Astrocyte of the spinal cord (primary cell): Measurements from ENCODE around the gene DLGAP1.
A peak's percentile ranks its signal among the peaks of the same experiment; 100 is the strongest.
"Not testable (repeated sequence)": the region's sequence is repeated elsewhere in the genome, so short reads cannot be mapped to it uniquely, and the experiment has no call there.

Source experiments
- DNase-seq: peaks from one replicate; pipeline ENCODE4 v3.0.0; 2011; ENCODE audit warnings: low read depth, low spot score
- H3K4me3 ChIP-seq: 2 replicates; pipeline ENCODE4 v1.5.1; 2011; ENCODE audit warnings: low read depth, mild to moderate bottlenecking, low read length, moderate library complexity
- in situ Hi-C: cut with HindIII; loops from 2 replicates; pipeline ENCODE4 v1.10.0; 2017; ENCODE audit warnings: low sequenced_read_pairs
- TF ChIP-seq, protein P1 (sequence below): IDR thresholded peaks from 2 replicates; pipeline ENCODE4 v1.5.1; 2012; ENCODE audit warnings: low read depth, mild to moderate bottlenecking, low read length, inconsistent platforms

Gene DLGAP1

DNA sequence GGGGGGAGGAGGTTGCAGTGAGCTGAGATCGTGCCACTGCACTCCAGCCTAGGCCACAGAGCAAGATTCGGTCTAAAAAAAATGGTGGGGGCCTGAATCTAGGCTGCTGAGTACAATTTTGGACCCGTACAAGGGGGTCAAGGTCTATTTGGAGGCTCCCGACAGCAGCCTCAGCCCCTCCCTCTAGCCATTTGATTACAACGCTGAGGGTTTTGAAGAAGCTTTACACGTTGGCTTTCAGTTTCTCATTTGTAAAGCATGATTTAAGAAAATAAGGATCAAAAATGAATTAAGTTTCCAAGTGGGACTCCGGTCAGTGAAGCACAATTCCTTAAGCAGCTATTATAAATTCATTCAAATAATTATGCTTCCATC lies 871.2 kb downstream of the DLGAP1 start:
- H3K4me3 ChIP-seq, result no peak overlapping the region
- TF ChIP-seq, protein P1, sequence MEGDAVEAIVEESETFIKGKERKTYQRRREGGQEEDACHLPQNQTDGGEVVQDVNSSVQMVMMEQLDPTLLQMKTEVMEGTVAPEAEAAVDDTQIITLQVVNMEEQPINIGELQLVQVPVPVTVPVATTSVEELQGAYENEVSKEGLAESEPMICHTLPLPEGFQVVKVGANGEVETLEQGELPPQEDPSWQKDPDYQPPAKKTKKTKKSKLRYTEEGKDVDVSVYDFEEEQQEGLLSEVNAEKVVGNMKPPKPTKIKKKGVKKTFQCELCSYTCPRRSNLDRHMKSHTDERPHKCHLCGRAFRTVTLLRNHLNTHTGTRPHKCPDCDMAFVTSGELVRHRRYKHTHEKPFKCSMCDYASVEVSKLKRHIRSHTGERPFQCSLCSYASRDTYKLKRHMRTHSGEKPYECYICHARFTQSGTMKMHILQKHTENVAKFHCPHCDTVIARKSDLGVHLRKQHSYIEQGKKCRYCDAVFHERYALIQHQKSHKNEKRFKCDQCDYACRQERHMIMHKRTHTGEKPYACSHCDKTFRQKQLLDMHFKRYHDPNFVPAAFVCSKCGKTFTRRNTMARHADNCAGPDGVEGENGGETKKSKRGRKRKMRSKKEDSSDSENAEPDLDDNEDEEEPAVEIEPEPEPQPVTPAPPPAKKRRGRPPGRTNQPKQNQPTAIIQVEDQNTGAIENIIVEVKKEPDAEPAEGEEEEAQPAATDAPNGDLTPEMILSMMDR, result no peak
- DNase-seq, result no peak
- in situ Hi-C loops, result no loop called here

DNA sequence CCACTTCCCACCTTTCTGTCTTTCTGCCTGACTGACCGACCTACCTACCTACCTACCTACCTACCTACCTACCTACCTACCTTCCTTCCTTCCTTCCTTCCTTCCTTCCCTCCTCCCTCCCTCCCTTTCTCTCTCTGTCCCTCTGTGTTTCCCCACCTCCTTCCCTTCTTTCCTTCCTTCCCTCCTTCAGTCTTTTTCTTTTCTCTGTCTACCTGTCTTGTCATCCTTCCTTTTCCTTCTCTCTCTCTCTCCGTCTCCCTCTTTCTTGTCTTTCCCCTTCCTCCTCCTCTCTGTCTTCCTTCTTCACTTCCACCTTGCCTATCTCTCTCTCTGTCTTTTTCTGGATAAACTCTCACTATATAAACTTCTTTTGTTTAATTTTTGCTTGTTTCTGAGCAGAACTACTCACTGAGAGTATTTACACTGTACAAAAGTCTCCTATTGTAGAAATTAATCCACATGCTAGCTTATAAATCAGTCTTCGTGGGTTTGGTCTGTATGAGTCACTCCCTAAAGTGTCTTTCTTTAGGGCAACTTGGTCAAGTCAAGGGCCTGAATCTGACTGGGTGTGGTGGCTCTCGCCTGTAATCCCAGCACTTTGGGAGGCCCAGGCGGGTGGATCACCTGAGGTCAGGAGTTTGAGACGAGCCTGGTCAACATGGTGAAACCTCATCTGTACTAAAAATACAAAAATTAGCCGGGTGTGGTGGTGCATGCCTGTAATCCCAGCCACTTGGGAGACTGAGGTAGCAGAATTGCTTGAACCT lies 871.8 kb downstream of the DLGAP1 start:
- H3K4me3 ChIP-seq, in situ Hi-C loops: not testable (repeated sequence)
- DNase-seq, result peak; percentile 49

DNA sequence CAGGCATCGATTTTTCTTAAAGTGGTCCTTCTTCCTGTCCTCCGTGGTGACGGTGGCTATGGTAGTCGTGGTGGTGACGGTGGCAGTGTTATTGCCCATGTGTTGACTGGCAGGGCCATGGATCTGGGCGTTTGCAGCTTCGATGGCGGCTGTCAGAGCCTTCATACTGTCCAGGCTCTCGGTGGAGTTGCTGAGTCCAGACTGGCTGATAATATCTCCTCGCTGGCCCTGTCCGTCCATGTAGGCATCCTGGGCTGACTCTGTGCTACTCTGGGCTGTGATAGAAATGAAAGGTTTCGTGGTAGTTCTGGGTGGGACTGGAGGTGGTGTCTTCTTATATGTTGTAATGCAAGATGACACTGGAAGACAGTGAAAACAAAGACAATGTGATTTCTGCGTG lies 873.2 kb downstream of the DLGAP1 start:
- H3K4me3 ChIP-seq, result no peak overlapping the region
- in situ Hi-C loops, result no loop called here
- no peak for DNase-seq
- TF ChIP-seq, protein P1, result no peak

DNA sequence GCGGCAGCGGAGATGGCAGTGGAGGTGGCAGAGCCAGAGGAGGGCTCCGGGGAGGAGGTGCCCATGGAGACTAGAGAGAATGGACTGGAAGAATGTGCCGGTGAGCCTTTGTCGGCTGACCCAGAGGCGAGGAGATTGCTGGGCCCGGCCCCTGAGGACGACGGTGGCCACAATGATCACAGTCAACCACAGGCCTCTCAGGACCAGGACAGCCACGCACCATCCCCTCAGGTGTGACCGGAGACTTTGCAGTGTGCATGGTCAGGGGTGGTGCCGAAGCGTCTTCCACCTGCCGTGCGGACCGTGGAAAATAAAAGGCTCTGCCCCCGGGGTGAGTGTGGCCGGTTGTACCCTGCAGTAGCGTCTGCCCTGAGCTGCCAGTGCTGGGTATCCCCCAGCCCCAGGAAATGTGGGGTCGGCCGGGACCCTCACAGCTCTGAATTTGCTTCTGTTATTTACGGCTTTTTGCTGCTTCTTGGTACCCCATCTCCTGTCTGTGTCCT lies 874.5 kb downstream of the DLGAP1 start:
- in situ Hi-C loops, DNase-seq, H3K4me3 ChIP-seq: not testable (repeated sequence)

DNA sequence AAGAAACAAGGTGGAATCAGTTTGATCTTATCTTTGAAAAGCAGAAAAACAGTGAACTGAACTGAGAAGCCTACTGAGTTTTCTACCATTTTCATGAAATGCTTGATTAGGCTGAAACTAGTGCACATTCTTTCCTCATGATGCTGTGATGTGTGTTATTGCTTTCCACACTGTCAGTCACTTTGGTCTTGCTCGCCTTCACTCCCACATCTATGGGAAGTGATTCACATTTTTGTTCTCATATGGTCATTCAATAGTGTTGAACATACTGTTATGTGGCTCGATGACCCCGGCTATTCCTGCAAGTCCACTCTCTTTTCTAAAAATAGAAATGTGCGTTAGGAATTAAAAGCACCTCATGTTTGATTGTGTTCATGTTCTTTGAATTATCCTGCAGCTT lies 875.4 kb downstream of the DLGAP1 start:
- DNase-seq, result peak; percentile 92
- no peak overlapping the region for H3K4me3 ChIP-seq

DNA sequence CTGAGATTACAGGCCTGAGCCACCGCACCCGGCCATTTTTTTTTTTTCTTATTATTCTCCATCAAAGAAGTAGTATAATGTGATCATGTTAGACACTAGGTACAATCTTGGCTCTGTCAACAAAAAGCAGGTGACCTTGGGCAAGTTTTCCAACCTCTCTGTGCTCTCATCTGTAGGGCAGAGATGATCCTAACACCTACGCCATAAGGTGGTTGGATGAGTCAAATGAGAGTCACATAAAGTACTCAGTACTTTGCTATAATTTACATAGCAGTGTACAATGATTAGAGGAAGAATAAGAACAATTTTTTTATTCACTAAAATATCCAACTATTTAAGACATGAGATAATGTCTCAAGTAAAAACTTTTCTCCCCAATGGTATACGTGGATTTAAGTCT lies 876.5 kb downstream of the DLGAP1 start:
- TF ChIP-seq, protein P1, result no peak
- in situ Hi-C loops, result no loop called here

More for the DNA sequence above, 875.4 kb downstream of the DLGAP1 start:
- in situ Hi-C loops, result no loop called here
- TF ChIP-seq, protein P1, result no peak

DNA sequence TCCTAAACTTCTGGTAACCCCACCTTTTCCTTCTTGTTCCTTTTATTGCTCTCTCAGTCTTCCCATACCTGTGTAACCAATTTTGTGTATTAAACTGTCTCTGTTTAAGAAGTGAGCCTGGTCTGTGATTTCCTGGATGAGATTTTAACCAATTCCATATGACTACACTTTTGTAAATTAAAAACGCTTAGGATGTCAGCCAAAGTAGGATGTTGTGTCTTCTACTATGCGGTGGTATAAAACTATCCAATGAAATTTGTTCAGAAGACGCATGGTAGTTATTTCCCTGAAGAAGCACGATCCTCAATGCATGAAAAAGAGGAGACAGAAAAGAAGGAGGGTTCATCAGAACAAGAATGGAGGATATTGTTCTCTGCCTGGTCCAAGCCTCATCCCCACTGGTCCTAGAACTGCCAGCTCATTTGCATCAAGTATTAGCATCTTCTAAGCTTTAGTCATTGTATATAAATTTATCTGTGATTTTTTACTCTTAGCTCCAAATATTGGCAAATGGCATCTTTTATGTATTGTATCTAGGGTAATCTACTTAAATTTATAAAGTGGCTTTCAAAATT lies 877.7 kb downstream of the DLGAP1 start:
- no peak for DNase-seq
- in situ Hi-C loops, result no loop called here
- TF ChIP-seq, protein P1, result no peak
- H3K4me3 ChIP-seq, result no peak overlapping the region

More for the DNA sequence above, 876.5 kb downstream of the DLGAP1 start:
- no peak overlapping the region for H3K4me3 ChIP-seq
- DNase-seq, result no peak
